HG03108 (cell line): ENCODE measurements around the gene SFT2D1.
A peak's percentile ranks its signal among the peaks of the same experiment; 100 is the strongest.
"Not testable (repeated sequence)": the region's sequence is repeated elsewhere in the genome, so short reads cannot be mapped to it uniquely, and the experiment has no call there.

Source experiments
- ATAC-seq: cut with Tn5 transposase; IDR thresholded peaks from one replicate; pipeline ENCODE4 v1.9.1; 2021; ENCODE audit warnings: moderate library complexity; ENCODE audit not compliant: unreplicated experiment

SFT2D1 gene

DNA sequence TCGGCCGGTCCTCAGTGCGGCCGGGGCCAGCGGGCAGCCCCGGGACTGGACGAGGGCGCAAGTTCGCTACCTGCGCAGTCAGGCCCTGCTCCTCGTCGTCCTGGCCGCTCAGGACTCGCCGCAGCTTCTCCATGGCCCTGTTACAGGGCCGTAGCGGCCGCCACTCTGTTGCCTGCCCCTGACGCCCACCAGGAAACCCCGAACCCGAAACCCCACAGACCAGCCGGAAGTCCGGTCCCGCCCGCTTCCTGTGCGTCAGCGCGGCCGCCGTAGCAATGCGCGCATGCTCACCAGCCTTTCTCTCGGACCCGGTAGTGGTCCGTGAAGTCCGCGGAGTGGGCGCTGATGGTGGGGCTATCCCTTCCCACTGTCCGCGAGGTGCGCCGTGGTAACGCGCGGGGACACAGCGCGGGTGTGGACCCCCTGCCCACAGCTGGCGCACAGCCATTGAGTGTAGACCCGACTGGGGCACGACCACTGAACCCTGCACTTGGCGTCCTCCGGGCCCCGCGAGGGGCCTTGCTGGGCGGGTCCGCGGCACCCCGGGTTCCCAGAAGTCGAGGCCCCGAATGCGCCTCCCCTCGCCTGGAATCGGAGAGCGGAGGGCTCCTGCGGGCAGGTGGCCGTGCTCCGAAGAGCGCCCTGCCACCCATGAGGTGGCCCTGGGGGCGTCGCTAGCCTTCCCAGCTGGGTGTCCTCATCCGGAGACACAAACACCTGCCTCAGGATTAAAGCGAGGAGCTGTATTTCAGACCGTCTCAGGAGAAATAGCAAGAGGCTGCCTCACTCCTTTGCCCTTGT is at the start of gene SFT2D1:
Gene SFT2D1 (minus strand): TSS at position 197 of the 801 bp plus-strand sequence. CDS start 64 bp downstream, at position 133.
- peak; percentile 89 for ATAC-seq

DNA sequence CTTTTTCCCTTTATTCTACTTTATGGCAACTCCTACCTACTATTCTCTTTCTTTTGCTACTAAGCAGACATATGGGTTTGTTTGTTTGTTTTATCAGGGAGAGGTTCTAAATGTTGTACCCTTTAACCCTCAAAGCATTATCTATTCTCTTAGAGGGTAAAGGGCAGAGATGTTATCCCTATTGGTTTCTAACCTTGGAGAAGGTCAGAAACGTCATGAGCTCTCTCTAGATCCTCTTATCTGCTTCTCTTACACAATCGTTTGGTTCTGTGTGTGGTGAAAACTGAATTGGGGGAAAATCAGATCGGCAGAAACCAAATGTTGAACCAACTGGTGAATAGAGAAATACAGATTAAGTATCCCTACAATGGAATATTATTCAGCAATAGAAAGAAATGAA is 46.8 kb upstream of the SFT2D1 start:
- ATAC-seq: no peak

DNA sequence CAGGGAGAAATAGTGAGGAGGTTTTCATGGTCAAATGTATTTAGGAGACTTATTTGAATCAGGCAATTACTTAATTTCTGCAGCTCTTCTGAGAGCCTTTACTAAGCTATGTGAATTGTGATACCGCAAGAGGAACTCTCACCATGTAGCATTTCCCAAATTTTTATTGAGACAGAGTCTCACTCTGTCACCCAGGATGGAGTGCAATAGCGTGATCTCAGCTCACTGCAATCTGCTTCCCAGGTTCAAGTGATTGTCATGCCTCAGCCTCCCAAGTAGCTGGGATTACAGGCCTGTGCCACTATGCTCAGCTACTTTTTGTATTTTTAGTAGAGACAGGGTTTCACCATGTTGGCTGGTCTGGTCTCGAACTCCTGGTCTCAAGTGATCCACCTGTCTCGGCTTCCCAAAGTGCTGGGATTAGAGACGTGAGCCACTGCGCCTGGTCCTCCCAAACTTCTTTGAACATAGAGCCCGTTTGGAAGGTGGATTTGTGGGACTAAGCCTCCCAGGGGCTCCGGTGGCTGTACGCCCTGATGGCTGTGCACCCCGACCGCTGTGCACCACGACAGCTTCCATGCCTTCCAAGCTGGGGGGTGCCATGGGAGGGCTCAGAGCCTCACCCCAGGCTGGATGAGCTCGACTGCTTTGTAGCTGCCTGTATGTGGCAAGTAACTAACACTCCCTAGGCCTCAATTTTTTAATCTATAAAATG is 46.1 kb upstream of the SFT2D1 start:
- ATAC-seq: no peak

DNA sequence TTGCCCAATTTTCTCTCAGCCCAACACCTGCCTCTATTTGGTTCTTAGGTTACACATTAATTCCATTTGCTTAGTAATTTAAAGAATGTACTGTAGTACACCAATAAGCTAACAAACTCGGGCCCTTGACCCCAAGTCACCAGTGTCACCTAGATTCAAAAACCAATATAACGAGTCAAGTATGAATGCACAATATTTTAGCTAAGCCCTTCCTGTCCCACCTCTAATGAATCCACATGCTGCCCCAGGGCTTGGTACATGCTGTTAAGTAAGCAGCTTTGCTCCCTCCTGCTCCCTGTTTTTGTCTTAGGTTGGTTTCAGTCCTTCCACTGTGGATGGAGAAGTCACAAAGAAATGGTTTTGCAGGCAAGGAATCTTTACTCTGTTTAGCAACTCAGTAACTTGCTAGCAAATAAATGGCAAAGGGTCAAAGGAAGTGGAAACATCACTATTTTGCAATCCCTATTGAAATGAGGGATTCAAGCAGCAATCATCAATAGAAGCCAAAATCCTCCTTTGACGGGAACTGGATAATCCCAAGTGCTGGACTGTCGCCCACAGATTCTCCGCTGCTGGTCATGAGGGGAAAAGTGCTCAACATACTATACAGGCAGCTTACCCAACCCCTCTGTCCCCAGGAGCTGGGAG is 45.4 kb upstream of the SFT2D1 start:
- ATAC-seq: no peak

DNA sequence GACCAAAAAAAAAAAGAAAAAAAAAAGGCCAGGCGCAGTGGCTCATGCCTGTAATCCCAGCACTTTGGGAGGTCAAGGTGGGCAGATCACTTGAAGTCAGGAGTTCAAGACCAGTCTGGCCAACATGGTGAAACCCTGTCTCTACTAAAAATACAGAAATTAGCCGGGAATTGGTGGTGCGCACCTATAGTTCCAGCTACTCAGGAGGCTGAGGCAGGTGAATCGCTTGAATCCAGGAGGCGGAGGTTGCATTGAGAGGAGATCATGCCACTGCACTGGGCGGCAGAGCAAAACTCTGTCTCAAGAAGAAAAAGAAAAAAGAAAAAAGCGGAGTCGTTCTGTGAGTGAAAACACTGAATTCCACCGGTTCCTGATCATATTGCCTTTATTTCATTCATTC is 44.8 kb upstream of the SFT2D1 start:
- not testable (repeated sequence) for ATAC-seq

DNA sequence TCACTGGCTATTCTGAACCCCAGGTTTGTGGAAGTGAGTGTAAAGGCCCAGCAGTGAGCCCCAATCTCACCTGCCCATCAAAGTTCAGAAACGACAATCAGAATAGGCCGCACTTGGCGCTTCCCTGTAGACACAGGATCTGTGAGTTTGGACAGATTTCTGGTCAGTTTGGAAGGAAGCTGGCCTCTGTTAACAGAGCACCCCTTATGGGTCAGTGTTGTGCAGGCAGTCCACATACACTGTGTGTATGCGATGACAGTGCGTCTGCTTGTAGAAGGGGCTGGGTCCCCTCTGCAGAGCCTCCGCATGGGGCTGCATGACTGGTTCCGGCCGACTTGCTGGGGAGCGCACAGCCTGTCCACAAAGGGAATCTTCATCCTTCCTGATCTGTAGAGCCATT is 43.8 kb upstream of the SFT2D1 start:
- ATAC-seq: no peak

DNA sequence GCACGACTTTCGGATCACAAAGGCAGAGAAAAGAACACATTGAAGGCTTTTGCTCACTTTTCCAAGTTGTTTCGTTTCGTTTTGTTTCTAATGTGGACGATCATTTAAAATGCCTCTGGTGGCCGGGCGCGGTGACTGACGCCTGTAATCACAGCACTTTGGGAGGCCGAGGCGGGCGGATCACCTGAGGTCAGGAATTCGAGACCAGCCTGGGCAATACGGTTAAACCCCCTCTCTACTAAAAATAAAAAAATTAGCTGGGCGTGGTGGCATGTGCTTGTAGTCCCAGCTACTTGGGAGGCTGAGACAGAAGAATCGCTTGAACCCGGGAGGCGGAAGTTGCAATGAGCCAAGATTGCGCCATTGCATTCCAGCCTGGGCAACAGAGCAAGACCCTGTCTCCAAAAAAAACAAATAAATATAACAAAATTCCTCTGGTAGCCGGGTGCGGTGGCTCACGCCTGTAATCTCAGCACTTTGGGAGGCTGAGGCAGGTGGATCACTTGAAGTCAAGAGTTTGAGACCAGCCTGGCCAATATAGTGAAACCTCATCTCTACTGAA is 41.5 kb upstream of the SFT2D1 start:
- not testable (repeated sequence) for ATAC-seq

DNA sequence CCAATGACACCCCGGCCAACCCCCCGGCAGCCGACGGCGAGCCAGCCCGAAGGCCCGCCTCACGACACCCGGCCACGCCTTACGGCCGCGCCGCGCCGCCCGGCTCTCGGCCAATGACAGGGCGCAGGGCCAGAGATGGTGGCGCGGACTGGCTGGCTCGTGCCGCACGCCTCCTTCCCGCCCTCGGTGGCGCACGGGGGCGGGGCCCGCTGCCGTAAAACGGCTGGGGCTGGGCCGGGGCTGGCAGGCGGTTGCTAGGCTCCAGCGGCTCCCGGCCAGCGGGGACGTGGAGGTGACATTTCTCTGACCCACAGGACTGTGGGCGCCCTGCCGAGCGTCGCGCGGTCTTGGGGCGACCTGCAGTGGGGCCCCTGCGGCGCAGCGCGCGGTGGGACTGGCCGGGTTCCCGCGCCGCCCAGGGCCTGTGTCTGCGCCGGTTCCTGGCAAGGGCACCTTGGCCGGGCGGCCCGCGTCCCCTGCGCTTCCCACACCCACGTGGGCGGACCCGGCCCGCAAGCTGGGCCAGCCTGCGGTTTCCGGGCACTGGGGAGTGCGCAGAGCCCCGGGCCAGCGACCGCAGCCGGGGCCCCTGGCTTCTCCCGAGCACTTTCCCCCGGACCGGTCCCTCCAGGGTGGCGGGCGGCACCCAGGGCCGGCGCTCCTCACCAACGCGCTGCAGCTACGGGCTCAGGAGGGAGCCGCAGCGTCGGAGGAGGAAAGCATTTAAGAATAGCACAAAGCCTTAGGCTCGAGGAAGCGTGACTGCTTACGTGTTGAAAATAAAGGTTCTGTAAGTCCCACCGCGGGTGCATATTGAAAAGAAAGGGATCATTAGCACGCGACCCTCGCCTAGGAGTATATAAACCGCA is 40.8 kb upstream of the SFT2D1 start, which contains the start of gene MPC1:
Gene MPC1 (minus strand): TSS at position 8 of the 869 bp plus-strand sequence. CDS start 64 bp downstream, outside the sequence.
- peak; percentile 90 for ATAC-seq

DNA sequence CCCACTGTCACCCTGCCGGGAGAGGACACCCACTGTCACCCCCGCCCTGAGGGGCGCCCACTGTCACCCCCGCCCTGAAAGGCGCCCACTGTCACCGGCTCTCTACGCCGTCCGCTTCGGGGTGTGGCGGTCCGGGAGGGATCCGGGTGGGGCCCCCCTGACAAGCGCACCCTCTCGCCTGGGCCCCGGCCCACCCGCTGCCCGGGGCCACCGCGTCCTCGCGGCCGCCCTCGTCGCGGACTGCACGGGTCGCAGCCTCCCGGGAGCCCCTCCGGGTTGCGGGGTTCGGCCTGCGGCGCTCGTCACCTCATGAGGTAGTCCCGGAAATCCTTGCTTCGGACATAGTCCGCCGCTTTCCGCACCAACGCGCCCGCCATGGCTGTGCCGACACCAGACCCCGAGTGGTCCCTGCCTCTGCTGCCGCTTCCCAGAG is 40.2 kb upstream of the SFT2D1 start:
- peak; percentile 3 for ATAC-seq

DNA sequence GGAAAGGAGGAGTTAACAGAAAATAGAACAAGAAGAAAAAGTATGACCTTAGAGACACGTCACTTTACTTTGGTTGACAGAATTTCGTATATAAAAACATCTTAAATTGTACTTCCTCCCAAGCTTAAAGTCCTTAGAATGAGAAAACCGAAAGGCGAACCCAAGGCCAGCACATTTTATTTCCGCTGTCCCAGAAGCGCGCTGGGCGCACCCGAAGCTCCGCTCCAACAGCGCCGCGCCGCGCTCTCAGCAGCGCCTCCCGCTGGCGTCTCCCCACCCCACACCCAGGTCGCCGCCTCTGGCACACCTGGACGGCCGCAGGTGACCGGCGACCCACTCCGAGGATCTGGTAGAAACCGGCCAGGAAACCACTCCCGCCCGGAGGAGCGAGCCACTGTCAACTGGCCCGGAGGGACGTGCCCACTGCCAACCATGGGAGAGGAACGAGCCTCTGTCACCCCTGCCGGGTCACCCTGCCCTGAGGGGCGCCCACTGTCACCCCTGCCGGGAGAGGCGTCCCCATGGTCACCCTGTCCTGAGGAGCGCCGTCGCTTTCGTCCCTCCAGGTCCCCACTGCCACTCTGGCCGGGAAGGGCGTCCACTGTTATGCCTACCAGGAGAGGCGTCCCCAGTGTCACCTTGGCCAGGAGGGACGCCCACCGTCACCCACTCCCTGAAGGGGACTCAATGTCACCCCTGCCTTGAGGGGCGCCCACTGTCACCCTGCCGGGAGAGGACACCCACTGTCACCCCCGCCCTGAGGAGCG is 39.6 kb upstream of the SFT2D1 start:
- ATAC-seq: peak; percentile 50

DNA sequence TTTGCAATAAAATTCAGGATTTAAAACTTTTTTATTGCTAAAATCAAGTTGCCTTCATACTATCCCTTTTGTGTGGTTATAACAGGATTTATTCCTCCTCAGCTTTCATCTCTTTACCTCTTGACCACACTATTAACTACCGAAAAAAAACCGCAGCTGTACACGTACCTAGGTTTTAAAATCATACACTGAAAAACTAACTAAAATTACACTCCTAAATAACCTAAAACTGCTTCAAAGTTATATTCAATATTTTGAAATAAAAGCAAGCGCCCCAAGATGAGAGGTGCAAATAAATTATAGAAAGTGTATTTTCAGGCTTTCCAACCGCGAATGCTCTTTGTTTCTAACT is 39.0 kb upstream of the SFT2D1 start:
- no peak for ATAC-seq

DNA sequence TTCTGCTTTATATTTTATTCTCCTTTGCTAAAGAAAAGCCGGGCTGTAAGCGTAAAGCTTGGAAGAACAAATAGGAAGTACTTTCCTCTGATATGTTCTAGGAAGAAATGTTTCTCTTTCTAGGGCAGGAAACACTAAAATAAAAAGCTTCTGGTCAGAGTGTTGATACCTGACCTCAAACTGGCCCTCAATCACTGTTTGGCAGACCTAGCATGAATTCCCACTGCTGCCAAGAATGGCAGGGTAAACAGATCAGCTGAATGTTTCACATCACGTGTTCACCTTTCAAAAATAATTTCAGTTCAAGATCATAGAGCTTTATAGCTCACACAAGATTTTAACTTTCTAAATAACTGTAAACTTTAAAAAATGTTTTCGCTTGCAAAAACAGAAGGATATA is 37.5 kb upstream of the SFT2D1 start:
- ATAC-seq: no peak

DNA sequence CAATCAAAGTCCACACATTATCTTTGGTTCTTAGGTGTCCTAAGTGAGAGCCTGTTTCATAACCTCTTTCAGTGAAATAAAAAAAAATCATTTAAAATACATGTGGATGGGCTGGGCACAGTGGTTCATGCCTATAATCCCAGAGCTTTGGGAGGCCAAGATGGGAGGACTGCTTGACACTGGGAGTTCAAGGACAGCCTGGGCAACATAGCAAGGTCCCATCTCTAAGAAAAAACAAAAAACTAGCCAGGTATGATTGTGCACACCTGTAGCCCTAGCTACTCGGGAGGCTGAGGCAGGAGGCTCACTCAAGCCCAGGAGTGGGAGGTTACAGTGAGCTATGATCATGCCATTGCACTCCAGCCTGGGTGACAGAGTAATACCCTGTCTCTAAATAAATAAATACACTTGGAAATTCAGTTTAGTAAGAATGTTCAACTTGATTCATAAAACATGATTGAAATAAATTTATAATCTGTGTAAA is 36.8 kb upstream of the SFT2D1 start:
- ATAC-seq: no peak

DNA sequence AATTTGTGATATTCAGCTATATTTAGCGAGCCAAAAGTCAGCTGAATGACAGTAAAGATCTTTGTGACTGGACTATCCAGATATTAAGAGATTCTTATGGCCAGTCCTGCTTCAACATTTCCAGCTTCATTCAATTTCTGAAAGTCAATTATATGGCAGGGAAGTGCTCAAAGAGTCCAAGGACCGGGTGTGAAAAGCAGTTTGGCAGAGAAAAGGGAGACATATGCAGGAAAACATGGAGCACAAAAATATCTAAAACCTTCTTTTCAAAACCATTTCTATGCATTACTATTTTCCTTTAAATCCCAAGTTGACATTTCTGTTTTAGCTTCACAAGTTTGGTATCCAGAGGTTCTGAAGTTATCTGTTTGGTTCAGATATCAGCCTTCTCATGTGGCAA is 35.4 kb upstream of the SFT2D1 start:
- ATAC-seq: no peak

DNA sequence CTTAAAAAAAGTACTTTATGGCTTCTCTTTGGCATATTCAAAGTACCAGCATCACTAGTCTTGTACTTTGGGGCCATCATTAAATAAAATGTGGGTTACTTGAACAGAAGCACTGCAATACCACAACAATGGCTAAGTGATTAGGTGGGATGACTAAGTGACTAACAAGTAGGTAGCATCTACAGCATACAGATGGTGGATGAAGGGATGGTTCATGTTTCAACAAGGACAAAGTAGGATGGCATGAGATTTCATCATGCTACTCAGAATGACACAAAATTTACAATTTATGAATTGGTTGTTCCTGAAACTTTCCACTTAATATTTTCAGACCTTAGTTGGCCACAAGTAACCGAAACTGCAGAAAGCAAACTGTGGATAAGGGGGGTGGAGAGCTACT is 32.7 kb upstream of the SFT2D1 start:
- ATAC-seq: no peak

DNA sequence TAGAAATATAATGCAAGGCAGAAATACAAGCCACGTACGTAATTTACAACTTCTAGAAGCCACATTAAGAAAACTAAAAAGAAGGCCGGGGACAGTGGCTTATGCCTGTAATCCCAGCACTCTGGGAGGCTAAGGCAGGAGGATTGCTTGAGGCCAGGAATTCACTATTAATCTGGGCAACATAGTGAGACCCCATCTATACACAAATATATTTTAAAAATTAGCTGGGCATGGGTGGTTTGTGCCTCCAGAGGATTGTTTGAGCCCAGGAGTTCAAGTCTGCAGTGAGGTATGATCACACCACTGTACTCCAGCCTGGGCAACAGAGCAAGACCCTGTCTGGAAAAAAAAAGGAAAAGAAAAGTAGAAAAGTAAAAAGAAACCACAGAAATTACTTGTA is 28.1 kb upstream of the SFT2D1 start:
- no peak for ATAC-seq

DNA sequence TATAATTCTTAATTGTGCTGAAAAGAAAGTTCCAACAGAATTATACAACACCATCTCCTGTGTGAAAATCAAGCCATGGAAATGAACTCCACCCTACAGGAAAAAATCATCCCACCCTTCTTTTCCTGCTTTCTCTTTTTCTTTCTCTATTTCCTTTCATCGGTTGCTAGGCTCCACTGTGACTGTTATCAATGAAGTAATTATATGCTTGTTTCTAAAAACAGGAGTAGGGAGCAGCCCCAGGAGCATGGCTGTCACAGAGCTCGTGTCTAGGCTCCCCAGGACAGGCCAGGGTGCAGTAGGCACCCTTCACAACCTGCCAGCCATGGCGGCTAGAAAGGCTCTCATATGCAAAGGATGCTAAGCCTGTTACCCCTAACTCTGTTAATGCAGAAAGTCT is 27.4 kb upstream of the SFT2D1 start:
- no peak for ATAC-seq

DNA sequence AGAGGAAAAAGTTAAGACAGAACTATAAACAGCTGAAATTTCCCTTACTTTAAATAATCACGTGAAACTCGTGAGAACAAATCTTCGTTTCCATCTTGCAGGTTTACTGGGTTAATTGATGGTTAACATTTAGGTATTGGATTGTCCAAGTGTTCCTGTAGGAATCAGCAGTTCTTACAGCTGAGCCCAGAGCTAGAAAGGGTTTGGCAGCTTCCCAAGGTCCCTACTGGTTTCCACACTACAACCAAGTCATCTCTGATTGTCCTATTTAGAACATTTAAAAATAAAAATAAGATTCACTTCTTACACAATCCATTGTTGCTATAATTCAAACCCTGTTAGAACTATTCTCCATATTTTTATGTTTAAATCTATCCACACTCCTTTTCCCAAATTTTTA is 24.6 kb upstream of the SFT2D1 start:
- ATAC-seq: no peak

DNA sequence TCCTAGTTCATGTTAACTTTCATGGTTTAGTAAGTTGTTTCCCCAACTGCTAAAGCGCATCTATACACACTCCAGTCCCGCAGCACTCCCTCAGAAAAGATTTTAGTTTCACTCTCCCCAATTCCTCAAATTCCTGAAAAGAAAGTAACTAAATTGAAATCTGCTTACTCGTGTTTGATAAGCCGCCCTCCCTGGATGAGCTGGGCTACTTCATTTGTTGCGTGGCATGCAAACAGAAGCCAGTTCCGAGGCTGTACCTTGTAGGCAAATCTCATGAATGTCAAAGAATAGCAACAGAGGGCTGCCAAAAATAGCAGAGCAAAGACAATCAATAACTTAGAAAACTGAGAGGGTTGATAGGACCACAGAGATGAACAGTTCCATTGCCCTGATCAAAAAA is 23.5 kb upstream of the SFT2D1 start:
- no peak for ATAC-seq

DNA sequence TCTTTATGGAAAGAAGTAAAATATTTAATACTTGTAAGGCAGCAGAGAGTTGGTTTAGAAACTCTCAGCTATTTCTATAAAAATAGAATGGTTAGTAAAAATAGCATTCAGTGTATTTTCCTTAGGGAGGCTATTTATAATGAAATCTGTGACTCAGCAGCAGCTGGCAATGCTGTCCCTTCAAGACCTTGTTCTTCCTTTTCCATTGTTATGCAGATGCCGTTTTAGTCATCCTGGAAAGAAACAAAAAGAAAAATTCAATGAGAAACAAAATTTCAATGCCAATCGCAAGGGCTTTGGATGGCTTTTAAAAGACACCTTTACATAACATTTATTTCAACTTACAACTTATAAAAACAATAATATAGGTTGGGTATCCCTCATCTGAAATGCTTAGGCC is 22.9 kb upstream of the SFT2D1 start:
- ATAC-seq: no peak
